ENCODE measurements around the gene LMX1B.

- no peak for TF ChIP-seq CTCF (IDR thresholded peaks at IDR 0.05)
- TF ChIP-seq ZFX (IDR thresholded peaks at IDR 0.05; ENCODE audit: borderline replicate concordance): no peak
These were observed 3.5 kb downstream of the LMX1B start for GRCh38 chr9:126617003-126617822.
